NCI-H345 treated with DMSO at 0.1 percent for 48 hours (cell line): ENCODE results near the gene MXD4.

Source experiments
- DNase-seq: peaks from one replicate; lab custom pipeline; 2025; ENCODE audit not compliant: unreplicated experiment; lab: John Stamatoyannopoulos, UW

MXD4 gene

DNA sequence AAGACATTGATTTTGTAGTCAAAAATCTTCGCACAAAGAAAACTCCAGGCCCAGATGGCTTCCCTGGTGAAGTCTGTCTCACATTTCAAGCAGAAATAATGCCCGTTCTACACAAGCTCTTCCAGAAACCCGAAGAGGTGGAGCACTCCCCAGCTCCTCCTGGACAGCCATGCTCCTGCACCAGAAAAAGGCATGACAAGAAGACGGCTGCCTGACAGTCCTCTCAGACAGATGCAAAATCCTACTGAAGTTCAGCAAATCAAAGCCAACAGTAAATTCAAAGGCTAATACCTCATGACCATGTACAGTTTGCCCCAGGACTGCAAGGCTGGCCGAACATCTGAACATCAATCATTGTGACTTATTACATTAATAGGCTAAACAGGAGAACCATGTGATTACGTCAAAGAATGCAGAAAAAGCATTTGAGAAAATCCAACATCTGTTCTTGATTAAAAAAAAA lies 30.8 kb upstream of the MXD4 start:
- no peak for DNase-seq

GRCh38 chr4:2291705-2292645 lies 30.1 kb upstream of the MXD4 start:
- DNase-seq, result no peak

GRCh38 chr4:2290974-2291704 lies 29.2 kb upstream of the MXD4 start:
- DNase-seq, result no peak

- no peak for DNase-seq
These were observed 28.6 kb upstream of the MXD4 start for GRCh38 chr4:2290488-2290887.

GRCh38 chr4:2289955-2290333 lies 28.0 kb upstream of the MXD4 start:
- no peak for DNase-seq

DNA sequence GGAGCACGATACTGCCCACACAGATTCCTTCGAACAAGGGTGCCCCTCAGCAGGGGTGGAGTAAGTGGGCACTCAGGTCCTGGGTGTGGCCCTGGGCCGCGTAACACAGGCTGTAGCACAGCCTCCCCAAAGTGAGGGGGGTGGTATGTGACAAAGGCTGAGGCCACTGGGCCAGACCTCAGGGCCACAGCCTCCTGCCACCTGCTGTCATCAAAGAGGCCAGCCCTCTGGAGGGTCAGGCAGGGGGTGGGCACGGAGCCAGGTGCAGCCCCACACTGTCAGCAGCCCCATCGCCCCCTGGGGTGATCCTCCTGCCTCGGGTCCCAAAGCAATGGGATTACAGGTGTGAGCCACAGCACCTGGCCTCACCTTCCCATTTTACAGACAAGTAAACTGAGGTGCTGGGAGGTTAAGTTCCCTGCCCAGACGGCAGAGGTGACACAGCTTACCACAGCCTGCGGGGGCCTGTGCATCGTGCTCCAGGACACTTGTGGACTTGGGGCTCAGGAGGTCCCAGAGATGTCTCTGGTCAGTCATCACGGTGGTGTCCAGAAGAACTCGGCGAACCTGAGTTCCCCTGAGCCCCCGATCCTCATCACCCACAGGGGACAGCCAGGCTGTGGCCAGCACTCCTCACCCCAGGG lies 27.5 kb upstream of the MXD4 start:
- DNase-seq, result no peak

GRCh38 chr4:2288051-2288541 lies 26.2 kb upstream of the MXD4 start:
- DNase-seq, result no peak

DNA sequence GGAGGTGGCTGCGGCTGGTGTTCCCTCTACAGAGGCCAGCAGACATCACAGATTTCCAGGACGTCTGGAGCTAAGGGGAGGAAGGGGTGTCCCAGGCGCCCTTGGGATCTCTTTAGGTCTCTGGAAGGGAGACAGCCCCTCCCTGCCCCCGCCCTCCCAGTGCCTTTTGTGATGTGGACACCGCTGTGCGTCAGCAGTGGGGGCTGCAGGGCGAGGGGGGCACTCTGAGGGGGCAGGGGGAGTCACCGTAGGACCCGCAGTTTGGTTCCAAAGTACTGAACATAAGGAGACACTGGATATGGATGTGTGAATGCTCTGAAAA lies 25.6 kb upstream of the MXD4 start:
- DNase-seq, result no peak

DNA sequence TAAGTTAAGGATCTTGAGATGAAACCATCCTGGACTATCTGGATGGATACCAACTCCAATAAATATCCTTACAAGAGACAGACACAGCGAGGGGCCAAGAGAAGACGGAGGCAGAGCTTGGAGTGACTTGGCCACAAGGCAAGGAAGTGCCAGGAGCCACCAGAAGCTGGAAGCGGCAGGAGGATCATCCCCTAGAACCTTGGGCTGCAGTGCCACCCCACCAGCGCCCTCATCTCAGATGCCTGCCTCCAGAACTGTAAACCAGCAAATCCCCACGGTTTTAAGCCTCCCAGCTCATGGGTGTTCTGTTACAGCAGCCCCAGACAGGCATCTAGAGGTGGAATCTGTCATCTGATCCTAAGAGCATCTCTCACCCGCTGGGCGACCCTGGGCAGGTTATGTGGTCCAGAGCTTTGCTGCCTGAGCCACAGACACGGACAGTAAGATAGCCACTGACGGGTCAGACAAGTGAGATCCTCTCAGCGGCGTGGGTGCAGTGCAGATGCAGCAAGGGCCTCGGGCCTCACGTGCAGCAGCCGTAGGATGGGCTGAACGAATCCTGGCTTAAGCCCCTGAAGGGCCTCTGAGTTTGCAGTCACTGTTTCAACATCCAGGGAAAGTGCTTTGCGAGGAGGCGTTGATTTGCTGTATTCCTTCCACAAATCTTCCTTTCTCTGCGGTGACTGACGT lies 25.1 kb upstream of the MXD4 start:
- no peak for DNase-seq

DNA sequence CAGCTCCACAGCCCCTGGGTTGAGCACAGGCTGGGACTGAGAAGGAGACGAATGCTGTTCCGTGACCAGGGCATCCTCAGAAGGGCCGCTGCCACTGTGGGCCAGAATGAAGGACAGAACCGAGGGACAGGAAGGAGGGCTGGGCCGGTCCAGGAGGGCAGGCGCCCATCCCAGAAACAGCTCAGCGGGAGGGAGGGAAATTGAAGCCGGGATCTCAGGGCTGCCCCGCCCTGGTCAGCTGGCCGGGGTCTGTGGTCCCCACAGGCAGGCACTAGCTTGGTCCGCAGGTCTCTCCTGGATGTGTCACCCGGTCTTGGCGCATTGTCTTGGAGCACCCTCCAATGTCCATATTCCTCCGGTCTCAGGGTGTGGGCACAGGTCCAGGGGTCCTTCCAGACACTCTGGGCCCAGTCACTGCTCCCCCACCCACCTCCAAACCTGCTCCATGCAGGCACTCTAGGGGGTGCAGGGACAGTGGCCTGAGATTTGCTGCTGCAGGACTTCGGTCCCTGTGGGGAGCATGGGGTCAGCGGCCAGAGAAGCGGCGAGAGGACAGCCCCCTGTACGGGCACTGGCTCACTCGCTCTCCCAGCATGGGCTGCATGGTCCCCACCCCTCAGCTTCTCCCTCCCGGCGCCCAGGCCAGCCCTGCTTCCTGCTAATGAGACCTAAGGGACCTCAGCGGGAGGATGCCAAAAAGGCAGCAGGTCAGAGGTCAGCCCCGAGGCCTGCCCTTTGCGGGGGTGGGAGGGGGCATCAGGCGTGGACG lies 23.9 kb upstream of the MXD4 start:
- no peak for DNase-seq

GRCh38 chr4:2284934-2285612 lies 23.2 kb upstream of the MXD4 start:
- DNase-seq, result no peak

GRCh38 chr4:2284161-2284933 lies 22.4 kb upstream of the MXD4 start:
- no peak for DNase-seq

DNA sequence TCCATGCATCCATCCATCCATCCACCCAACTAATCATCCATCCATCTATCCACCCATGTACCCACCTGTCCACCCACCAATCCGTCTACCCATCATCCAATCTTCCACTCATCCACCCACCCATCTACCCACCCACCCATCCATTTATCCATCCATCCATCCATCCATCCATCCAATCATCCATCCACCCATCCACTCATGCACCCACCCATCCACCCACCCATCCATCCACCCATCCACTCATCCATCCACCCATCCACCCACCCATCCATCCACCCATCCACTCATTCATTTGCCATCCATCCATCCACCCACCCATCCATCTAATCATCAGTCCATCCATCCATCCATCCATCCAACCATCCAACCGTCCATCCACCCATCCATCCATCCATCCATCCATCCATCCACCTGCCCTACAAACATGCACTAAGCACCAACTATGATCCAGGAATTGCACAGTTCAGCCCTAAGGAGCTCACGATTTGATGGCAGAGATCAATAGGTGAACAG lies 21.3 kb upstream of the MXD4 start:
- DNase-seq, result no peak

DNA sequence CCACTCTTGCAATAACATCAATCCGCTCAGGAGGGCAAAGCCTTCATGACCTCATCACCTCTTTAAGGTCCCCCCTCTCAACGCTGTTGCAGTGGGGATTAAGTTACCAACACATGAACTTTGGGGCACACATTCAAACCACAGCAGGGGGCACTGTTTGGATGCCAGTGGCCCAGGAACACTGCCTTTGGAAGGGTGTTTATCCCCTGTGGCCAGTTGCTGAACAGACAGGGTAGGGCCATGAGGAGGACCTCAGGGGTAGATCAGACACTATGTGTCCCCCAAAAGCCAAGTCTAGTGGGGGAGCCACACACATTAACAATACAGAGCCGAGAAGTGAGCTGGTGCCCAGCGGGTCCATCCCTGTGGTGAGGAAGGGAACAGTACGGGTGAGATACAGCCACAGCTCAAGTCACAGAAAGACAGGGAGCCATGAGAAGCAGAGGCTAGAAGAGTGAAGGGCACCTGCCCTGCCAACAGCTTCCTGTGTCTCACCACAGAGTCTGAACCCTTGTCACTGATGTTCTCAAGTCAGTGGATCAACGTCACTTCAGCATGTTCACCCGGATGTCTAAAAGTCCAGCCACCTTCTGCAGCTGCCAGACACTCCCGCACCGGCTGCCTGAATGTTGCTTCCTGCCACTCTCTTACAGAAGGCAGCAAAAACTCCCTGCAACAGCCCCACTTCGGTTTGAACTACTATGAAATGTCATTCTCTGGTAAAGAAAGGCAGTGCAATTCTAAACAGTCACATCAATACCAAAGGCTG lies 19.9 kb upstream of the MXD4 start:
- DNase-seq, result no peak

- DNase-seq, result no peak
These were observed 18.8 kb upstream of the MXD4 start for GRCh38 chr4:2280531-2281300.

- no peak for DNase-seq
These were observed 16.0 kb upstream of the MXD4 start for GRCh38 chr4:2277956-2278355.

- DNase-seq, result no peak
These were observed 14.8 kb upstream of the MXD4 start for GRCh38 chr4:2276581-2277325.
